Brain microvascular endothelial cell (primary cell): Measurements from ENCODE around the gene GHRH.

ENCODE experiments used
- DNase-seq: peaks from one replicate; pipeline ENCODE4 v3.0.0-alpha.2; 2020
- H3K27ac ChIP-seq: fragments of 250-450 bp; sonication (Bioruptor Pico); 2 replicates; pipeline ENCODE4 v1.5.1; 2020; ENCODE audit warnings: mild to moderate bottlenecking, moderate library complexity
- H3K27me3 ChIP-seq: fragments of 250-450 bp; sonication (Bioruptor Pico); replicated peaks from 2 replicates; pipeline ENCODE4 v1.5.1; 2020; ENCODE audit warnings: mild to moderate bottlenecking
- H3K36me3 ChIP-seq: fragments of 250-450 bp; sonication (Bioruptor Pico); replicated peaks from 2 replicates; pipeline ENCODE4 v1.5.1; 2020; ENCODE audit warnings: mild to moderate bottlenecking
- H3K4me3 ChIP-seq: 2 replicates; pipeline ENCODE4 v1.5.1; 2011; ENCODE audit warnings: low read depth, mild to moderate bottlenecking, control low read depth, low read length, moderate library complexity
- in situ Hi-C: cut with HindIII; loops from 2 replicates; pipeline ENCODE4 v1.10.0; 2017; ENCODE audit warnings: low sequenced_read_pairs, low pct_ligation_motif_present
- TF ChIP-seq, protein P1 (sequence below): IDR thresholded peaks from 2 replicates; pipeline ENCODE4 v1.5.1; 2011; ENCODE audit warnings: low read depth, mild to moderate bottlenecking, moderate library complexity, low read length, control low read depth, inconsistent platforms; ENCODE audit errors: missing control alignments

Gene GHRH

GRCh38 chr20:37242503-37242902 lies 19.1 kb downstream of the GHRH start:
- DNase-seq, result no peak
- Histone ChIP-seq H3K4me3 (no peak overlapping the region), H3K27me3 (no peaks in the 10 kb centered on the region), H3K27ac (no peak overlapping the region), H3K36me3 (peaks cover 46% of the 10 kb centered on the region)
- TF ChIP-seq, protein P1, sequence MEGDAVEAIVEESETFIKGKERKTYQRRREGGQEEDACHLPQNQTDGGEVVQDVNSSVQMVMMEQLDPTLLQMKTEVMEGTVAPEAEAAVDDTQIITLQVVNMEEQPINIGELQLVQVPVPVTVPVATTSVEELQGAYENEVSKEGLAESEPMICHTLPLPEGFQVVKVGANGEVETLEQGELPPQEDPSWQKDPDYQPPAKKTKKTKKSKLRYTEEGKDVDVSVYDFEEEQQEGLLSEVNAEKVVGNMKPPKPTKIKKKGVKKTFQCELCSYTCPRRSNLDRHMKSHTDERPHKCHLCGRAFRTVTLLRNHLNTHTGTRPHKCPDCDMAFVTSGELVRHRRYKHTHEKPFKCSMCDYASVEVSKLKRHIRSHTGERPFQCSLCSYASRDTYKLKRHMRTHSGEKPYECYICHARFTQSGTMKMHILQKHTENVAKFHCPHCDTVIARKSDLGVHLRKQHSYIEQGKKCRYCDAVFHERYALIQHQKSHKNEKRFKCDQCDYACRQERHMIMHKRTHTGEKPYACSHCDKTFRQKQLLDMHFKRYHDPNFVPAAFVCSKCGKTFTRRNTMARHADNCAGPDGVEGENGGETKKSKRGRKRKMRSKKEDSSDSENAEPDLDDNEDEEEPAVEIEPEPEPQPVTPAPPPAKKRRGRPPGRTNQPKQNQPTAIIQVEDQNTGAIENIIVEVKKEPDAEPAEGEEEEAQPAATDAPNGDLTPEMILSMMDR, result no peak
- in situ Hi-C loops, result no loop called here

DNA sequence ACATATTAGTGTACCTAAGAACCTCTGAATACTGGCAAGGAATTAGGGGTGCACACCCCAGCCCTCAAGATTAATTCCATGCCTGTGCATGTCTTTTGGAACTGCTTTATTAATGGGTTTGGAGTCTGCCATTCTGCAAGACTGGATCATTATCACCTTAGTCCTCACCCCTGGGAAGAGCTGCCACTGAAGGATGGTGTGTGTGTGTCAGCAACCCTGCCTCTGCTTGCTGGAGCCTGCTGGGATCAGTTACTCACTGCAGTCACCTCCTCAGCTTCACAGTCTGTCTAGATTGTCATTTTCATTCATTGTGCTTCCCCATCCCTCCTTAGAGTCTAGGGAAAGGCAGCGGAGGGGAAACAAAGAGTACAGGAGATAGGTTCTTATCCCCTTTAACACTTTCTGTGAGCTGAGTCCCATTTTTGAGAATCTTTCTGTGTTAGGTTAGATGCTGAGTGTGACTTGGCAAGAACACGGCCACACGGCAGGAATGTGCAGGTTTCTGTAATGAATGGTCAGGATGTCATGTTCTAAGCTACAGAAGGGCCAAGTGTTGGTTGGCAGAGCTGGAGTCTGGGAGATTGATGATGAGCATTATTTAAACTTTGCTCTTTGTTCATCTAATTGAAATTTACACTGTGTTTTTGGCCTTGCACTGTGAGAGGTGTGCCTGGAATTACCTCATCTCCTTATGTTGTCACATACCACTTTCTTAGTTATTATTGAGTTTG lies 21.1 kb downstream of the GHRH start:
- H3K4me3 ChIP-seq, result no peak overlapping the region
- H3K27me3 ChIP-seq, result no peaks in the 10 kb centered on the region
- in situ Hi-C loops, result no loop called here
- H3K36me3 ChIP-seq, result peaks cover 64% of the 10 kb centered on the region
- no peak overlapping the region for H3K27ac ChIP-seq
- TF ChIP-seq, protein P1, result no peak
- DNase-seq, result no peak

DNA sequence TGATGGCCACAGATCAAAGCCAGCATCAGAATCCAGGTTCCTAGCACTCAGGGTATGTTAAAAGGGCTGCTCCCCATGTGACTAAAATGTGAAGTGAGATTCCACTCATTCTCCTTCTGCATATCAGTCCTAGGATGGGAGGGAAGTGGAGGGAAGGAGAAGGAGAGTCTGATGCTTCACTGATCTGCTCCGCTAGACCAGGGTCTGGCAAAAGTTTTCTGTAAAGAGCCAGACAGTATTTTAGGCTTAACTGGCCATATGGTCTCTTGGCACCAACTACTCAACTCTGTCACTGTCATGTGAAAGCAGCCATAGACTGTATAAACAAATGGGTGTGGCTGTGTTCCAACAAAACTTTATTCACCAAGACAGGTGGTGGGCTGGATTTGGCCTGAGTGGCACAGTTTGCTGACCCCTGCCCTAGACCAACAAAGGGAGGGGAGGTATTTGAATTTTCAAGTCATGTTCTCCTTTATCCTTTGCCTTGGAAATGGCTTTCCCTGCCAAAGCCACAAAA lies 22.6 kb downstream of the GHRH start:
- in situ Hi-C loops, result no loop called here
- H3K27ac ChIP-seq, result no peak overlapping the region
- no peaks in the 10 kb centered on the region for H3K27me3 ChIP-seq
- H3K4me3 ChIP-seq, result no peak overlapping the region
- TF ChIP-seq, protein P1, result no peak
- no peak for DNase-seq
- peaks cover 79% of the 10 kb centered on the region for H3K36me3 ChIP-seq

GRCh38 chr20:37238426-37238825 lies 23.2 kb downstream of the GHRH start:
- in situ Hi-C loops, result no loop called here
- Histone ChIP-seq H3K4me3 (no peak overlapping the region), H3K36me3 (peaks cover 81% of the 10 kb centered on the region), H3K27ac (no peak overlapping the region), H3K27me3 (no peaks in the 10 kb centered on the region)
- DNase-seq, result no peak
- TF ChIP-seq, protein P1, result no peak

DNA sequence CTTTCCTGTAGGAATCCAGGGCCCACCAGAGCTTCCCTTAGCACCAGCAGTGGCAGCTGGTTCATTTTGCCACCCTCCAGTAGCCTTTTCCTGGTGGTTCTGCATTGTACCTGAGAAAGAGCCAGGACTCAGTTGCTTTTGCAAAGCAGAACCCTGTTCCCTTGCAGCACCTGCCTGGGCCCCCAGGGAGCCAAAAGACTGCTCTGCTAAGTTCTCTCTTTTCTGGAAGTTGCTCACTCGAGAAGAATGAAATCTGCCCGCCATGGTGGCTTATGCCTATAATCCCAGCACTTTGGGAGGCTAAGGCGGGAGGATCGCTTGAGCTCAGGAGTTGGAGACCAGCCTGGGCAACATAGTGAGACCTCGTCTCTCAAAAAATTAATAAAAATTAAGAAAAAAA lies 24.0 kb downstream of the GHRH start:
- Histone ChIP-seq H3K27ac (no peak overlapping the region), H3K36me3 (peaks cover 81% of the 10 kb centered on the region), H3K27me3 (no peaks in the 10 kb centered on the region), H3K4me3 (no peak overlapping the region)
- in situ Hi-C loops, result no loop called here
- no peak for DNase-seq
- TF ChIP-seq, protein P1, result no peak

DNA sequence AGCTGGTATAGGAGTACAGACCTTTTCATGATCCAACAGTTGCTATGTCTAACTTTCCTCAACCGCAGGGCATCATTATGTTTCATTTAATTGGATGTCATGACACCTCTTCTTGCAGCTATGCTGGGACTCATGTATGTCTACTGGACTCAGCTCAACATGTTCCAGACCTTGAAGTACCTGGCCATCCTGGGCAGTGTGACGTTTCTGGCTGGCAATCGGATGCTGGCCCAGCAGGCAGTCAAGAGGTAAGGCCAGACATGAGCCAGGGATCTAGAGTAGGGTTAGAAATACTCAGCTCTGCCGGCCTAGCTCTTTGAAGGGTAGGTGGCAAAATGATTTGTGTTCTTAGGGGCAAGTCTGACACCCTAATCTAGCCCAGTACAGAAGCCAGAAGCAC lies 25.2 kb downstream of the GHRH start:
- peaks cover 81% of the 10 kb centered on the region for H3K36me3 ChIP-seq
- no peak for DNase-seq
- TF ChIP-seq, protein P1, result no peak
- H3K27ac ChIP-seq, result no peak overlapping the region
- no peaks in the 10 kb centered on the region for H3K27me3 ChIP-seq
- no peak overlapping the region for H3K4me3 ChIP-seq
- in situ Hi-C loops, result no loop called here
